Subcutaneous adipose tissue (tissue), 4 donors: ENCODE results near the gene NIM1K. TPM values are rescaled to one million over a fixed set of nuclear protein-coding genes. Genes with fewer than 3 reads are reported as not detected.

Source experiments
- total RNA-seq, 4 donors: library from RNA; depleted of rRNA; stranded (reverse); fragments of >200 nt; gene quantifications; one replicate each; pipeline ENCODE4 v1.1.0, GENCODE V29; 2016
- TF ChIP-seq, protein P1 (sequence below): fragments of 450-650 bp; IDR thresholded peaks from one replicate; pipeline ENCODE4 v1.5.1; 2016; ENCODE audit warnings: low read depth, mild to moderate bottlenecking, control low read depth, antibody characterized with exemption, moderate library complexity

The NIM1K gene
- total RNA-seq, 4 donors from 2014 or later, result 0.17 to 0.44 TPM; not detected in 2

DNA sequence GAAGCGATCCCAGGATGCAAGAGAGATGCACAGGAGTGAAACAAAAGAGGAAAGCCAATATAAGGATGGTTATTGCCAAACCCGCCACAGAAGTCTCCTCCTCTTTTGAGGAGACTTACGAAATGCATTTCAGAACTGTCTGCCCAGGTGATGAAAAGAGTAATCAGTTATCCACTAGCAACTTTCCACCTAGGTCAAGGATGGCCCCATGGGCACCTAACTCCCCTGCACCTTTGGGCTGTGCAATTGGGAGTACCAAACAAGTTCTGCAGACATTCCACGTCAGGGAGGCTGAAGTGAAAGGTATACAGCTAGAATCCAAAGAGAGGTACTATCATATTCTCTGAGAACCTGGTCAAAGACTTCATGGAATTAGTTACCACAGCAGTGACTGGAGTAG lies 95.5 kb downstream of the NIM1K start:
- TF ChIP-seq, protein P1, sequence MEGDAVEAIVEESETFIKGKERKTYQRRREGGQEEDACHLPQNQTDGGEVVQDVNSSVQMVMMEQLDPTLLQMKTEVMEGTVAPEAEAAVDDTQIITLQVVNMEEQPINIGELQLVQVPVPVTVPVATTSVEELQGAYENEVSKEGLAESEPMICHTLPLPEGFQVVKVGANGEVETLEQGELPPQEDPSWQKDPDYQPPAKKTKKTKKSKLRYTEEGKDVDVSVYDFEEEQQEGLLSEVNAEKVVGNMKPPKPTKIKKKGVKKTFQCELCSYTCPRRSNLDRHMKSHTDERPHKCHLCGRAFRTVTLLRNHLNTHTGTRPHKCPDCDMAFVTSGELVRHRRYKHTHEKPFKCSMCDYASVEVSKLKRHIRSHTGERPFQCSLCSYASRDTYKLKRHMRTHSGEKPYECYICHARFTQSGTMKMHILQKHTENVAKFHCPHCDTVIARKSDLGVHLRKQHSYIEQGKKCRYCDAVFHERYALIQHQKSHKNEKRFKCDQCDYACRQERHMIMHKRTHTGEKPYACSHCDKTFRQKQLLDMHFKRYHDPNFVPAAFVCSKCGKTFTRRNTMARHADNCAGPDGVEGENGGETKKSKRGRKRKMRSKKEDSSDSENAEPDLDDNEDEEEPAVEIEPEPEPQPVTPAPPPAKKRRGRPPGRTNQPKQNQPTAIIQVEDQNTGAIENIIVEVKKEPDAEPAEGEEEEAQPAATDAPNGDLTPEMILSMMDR, result no peak

DNA sequence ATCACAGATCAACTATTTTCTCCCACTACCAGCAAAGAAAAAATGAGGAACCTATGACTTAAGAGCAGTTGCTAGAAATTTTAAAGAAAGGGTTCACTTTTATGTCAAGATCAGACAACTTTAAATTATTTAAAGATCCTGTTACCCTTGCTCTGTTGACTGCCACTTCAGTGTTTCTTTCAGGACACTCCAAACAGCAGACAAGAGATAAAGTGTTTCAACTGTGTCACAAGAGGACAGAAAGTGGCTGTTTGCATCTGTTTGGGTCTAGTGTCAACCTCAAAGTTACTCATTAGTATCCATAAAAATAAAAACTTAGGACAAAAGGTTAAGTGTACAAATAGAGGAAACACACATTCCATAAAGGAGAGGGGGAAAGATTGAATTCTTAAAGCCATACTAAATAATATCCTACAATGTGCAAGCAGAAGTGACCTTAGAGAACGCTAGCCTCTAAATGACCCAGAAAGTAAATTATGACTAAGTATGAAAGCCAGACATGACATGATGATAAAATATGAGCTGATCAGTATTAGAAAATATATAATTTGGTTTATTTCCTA lies 96.3 kb downstream of the NIM1K start:
- TF ChIP-seq, protein P1, result no peak

DNA sequence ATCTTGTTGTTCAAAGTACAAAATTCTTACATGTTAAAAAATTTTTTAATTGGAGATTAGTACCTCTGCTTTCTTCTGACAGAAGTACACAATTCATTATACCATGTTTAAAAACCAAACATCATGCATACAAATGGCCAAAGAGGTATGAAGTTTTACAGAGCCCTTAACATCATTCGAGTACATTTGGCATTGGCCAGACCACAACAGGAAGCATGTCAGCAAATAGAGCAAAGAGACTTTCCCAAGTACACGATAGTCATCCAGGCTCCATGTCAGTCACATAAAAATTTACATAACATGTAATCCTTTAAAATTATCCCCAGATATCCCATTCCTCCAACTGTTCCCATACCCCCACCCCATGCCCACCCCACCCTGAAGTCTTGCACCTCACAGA lies 98.7 kb downstream of the NIM1K start:
- TF ChIP-seq, protein P1, result no peak

DNA sequence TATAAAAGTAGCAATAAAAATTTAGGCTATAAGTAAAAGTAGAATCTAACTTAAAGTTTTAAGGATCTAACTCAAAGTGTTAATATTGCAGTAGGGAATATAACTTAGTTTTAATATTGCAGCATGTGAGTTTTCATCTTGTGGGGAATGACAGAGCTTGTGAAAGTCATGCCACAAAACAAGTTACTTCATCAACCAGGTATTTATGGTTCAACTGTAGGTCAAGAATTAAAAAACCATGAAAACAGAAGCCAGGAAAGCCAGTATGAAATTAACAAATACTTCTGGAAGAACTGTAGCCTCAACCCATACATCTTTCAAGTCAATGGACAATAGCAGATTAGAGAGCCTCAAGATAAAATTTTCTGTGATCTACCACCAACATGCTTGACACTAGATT lies 102.2 kb downstream of the NIM1K start:
- TF ChIP-seq, protein P1, result no peak

DNA sequence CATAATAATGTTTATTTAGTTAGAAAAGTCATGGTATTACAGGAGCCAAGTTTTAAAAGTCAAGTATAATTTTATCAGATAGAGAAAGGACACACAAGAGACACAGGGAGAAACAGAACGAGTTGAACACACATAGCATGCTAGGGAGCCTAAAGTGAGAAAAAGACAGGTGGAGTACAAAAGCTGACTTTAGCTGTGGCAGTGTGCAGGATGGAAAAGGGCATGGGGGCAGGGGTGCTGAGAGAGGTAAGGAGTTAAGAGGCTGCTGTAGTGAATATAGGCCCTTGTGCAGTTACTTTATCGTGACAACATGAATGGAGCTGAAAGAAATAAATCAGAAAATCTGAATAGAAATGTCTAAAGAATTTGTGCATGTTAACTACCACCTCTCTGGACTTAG lies 103.2 kb downstream of the NIM1K start:
- TF ChIP-seq, protein P1, result no peak

DNA sequence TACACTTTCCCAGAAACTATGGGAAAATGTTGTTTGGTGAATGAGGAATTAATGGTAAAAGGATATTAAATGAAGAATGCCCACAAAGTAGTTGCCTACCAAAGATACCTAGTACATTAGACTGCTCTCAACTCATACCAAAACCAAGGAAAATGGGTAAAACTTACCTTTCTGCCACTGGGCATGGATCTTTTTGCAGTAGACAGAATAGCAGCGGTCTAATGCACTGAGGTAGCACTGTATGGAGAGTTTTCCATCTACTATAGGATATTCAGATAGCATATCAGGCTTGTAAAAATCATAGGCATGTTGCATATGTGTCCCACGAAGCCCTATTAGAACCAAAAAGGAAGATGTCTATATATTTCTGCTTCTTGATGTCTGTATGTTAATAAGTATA lies 104.8 kb downstream of the NIM1K start:
- TF ChIP-seq, protein P1, result no peak

DNA sequence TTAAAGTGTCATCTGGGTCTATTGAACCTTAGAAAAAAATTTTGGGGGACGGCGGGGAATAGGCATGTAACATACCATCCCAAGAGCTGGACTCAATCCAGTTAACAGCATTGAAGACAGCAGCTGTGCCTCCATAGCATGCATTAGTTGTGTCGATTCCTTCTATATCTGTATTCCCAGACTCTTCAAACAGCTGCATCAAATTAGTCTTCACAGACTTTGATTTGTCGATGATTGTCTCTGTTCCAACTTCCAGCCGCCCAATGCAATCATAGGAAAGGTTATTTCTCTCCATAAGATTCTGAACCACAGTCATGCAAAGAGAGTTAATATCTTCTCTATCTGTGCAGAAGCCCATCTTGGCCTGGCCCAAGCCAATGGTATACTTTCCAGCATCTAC lies 106.4 kb downstream of the NIM1K start:
- TF ChIP-seq, protein P1, result no peak
